Lung (tissue), 12 donors: ENCODE results near the gene DPP9. TPM values are rescaled to one million over a fixed set of nuclear protein-coding genes. Genes with fewer than 3 reads are reported as not detected.

Source experiments
- ATAC-seq: fragments of 200-7000 bp; cut with Tn5 transposase; one replicate; pipeline ENCODE4 v1.9.1; 2020; ENCODE audit warnings: moderate number of reproducible peaks; ENCODE audit not compliant: insufficient read depth, low FRiP score
- DNase-seq, 3 donors: peaks; one replicate each; pipeline ENCODE4 v3.0.0-alpha.2; 2013 to 2017
- H3K27ac ChIP-seq, 2 donors: one replicate each; pipeline ENCODE4 v1.5.1; 2013; ENCODE audit warnings: mild to moderate bottlenecking in 2 of 2, moderate library complexity in 2 of 2, control low read depth in 1 of 2, inconsistent platforms in 1 of 2, low read depth in 1 of 2, low read length in 1 of 2
- H3K27me3 ChIP-seq, 3 donors: one replicate each; pipeline ENCODE4 v1.5.1; 2013; ENCODE audit warnings: low read length in 2 of 3; ENCODE audit not compliant: control insufficient read depth in 3 of 3, insufficient read depth in 3 of 3
- H3K36me3 ChIP-seq, 4 donors: one replicate each; pipeline ENCODE4 v1.5.1; 2013; ENCODE audit warnings: low read length in 4 of 4, mild to moderate bottlenecking in 1 of 4, moderate library complexity in 1 of 4; ENCODE audit not compliant: control insufficient read depth in 4 of 4, insufficient read depth in 4 of 4
- H3K4me1 ChIP-seq, 5 donors: one replicate each; pipeline ENCODE4 v1.5.1; 2013; ENCODE audit warnings: low read length in 5 of 5, mild to moderate bottlenecking in 2 of 5, moderate library complexity in 1 of 5; ENCODE audit not compliant: control insufficient read depth in 5 of 5, insufficient read depth in 5 of 5
- H3K4me3 ChIP-seq: one replicate; pipeline ENCODE4 v1.5.1; 2013; ENCODE audit warnings: mild to moderate bottlenecking, control low read depth, moderate library complexity
- H3K9ac ChIP-seq, 2 donors: one replicate each; pipeline ENCODE4 v1.5.1; 2013; ENCODE audit warnings: low read length in 2 of 2, control low read depth in 1 of 2; ENCODE audit not compliant: insufficient read depth in 1 of 2
- H3K9me3 ChIP-seq, 4 donors: one replicate each; pipeline ENCODE4 v1.5.1; 2013; ENCODE audit warnings: low read length in 3 of 4, mild to moderate bottlenecking in 1 of 4, moderate library complexity in 1 of 4; ENCODE audit not compliant: control insufficient read depth in 4 of 4, insufficient read depth in 3 of 4
- CTCF ChIP-seq: IDR thresholded peaks from 2 replicates; pipeline ENCODE4 v1.5.1; 2012; ENCODE audit warnings: mild to moderate bottlenecking; ENCODE audit errors: control extremely low read depth, extremely low read depth
- WGBS, 2 donors: extraction: QIAGEN DNeasy Blood & Tissue Kit; methylation state at CpG; one replicate each; pipeline ENCODE4 v1.1.7; 2013; 5-methylcytosine and 5-hydroxymethylcytosine counted together
- polyA plus RNA-seq, 2 donors: library from polyadenylated mRNA; stranded (reverse); fragments of 200-250 nt; gene quantifications; one replicate each; pipeline ENCODE4 v1.2.1, GENCODE V29; 2013
- total RNA-seq, 2 donors: library from RNA; depleted of rRNA in 1 of 2; stranded (reverse); fragments of >200 nt in 1 of 2; gene quantifications; one replicate each; pipeline ENCODE4 v1.2.1, GENCODE V29; 2014 to 2021
- donor health status: control.
- donor health status: control.
- donor health status: Bipolar disorder and iron deficiency.
- donor health status: healthy.
- donor health status: DM: yes; HTN: yes; CAD: no.

DPP9 gene
- total and polyA plus RNA-seq, 4 donors: 33.2 to 95.5 (median 43.9) TPM

DNA sequence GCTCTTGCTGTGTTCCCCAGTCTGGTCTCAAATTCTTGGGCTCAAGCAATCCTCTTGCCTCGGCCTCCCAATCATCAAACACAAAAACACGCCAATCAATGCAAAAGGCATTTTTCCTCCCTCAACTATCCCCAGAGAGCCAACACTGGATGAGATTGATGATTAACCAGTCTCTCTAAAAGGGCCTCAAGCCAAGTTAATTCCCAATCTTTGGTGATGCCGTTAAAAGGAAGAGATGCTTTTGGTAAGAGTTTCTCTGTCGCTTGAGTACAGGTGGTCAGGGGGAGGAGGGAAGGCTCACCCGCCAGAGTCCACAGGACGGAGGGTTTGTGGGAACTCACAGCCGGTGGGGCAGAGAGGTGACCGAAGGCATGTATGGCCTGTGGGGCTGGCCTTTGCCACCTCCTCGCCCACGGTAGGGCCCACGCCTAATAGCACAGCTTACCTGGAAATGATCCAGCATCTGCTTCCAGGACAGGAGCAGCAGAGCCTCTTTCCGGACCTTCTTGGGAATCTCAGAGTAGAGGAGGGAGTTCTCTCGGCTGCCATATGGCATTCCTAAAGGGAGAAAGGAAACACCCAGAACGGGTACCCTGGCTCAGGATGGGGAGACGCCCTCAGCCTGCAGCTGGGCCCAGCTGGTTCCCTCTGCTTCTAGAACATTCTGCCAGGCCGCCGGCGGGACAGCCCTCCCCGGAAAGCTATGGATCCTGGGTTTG is 18.1 kb downstream of the DPP9 start:
- DNase-seq (no peak), ATAC-seq (no peak)
- H3K27ac ChIP-seq: peak overlapping the region in 1 of 2 donors; percentile 57
- H3K9me3 ChIP-seq: no peaks in the 10 kb centered on the region
- H3K4me1 ChIP-seq: peaks cover 0 to 6% (median 0%) of the 10 kb centered on the region in 5 donors
- no peaks in the 10 kb centered on the region for H3K27me3 ChIP-seq
- H3K9ac ChIP-seq: no peak overlapping the region
- TF ChIP-seq CTCF: no peak
- no peak overlapping the region for H3K4me3 ChIP-seq
- WGBS, 2 donors: 70 to 89% methylated on average over 19 of the region's 19 CpGs
- peaks cover 16 to 56% (median 26%) of the 10 kb centered on the region in 4 donors for H3K36me3 ChIP-seq

- Histone ChIP-seq H3K4me3 (no peak overlapping the region), H3K27me3 (no peaks in the 10 kb centered on the region), H3K9ac (no peak overlapping the region), H3K4me1 (peaks cover 0 to 4% (median 0%) of the 10 kb centered on the region in 5 donors), H3K36me3 (peaks cover 15 to 58% (median 20%) of the 10 kb centered on the region in 4 donors), H3K27ac (peak overlapping the region in 1 of 2 donors; percentile 40), H3K9me3 (no peaks in the 10 kb centered on the region)
- no peak for DNase-seq
- 76 to 82% methylated on average over 8 to 9 of the region's 9 CpGs for WGBS, 2 donors
- peak; percentile 30 for ATAC-seq
- TF ChIP-seq CTCF: no peak
These were observed 19.3 kb downstream of the DPP9 start for GRCh38 chr19:4704317-4704673.

GRCh38 chr19:4703671-4704316 is 19.8 kb downstream of the DPP9 start:
- no peak overlapping the region for H3K9ac ChIP-seq
- WGBS, 2 donors: 93 to 94% methylated on average over 28 of the region's 28 CpGs
- ATAC-seq (no peak), DNase-seq (no peak)
- no peaks in the 10 kb centered on the region for H3K9me3 ChIP-seq
- H3K27ac ChIP-seq: peak overlapping the region in 1 of 2 donors; percentile 40
- peaks cover 15 to 57% (median 20%) of the 10 kb centered on the region in 4 donors for H3K36me3 ChIP-seq
- H3K4me3 ChIP-seq: no peak overlapping the region
- no peaks in the 10 kb centered on the region for H3K27me3 ChIP-seq
- TF ChIP-seq CTCF: no peak
- H3K4me1 ChIP-seq: peaks cover 0 to 4% (median 0%) of the 10 kb centered on the region in 5 donors
